T47D (cell line): ENCODE results near the gene WASF2.

ENCODE experiments used
- DNase-seq, 2 experiments: peaks; one replicate each; pipeline versions ENCODE4 v3.0.0 to v3.0.0-alpha.2; 2011 to 2012; ENCODE audit warnings: low read depth in 1 of 2, low spot score in 1 of 2
- JUND ChIP-seq: IDR thresholded peaks from 2 replicates; pipeline ENCODE4 v1.6.1; 2012; ENCODE audit warnings: low read depth
- in situ Hi-C: cut with HindIII; loops from 2 replicates; pipeline ENCODE4 v1.10.0; 2016; ENCODE audit warnings: low sequenced_read_pairs, low pct_unique_long_range_greater_than_20kb

WASF2 gene

GRCh38 chr1:27430903-27431600, 58.9 kb downstream of the WASF2 start:
- DNase-seq = peak in 1 of 2 experiments; percentile 28
- in situ Hi-C loops = no loop called here
- TF ChIP-seq JUND = no peak

GRCh38 chr1:27429029-27429425, 60.9 kb downstream of the WASF2 start:
- no peak for DNase-seq
- in situ Hi-C loops = no loop called here
- no peak for TF ChIP-seq JUND

- TF ChIP-seq JUND = no peak
- no peak for DNase-seq
- in situ Hi-C loops = no loop called here
These were observed 61.5 kb downstream of the WASF2 start for GRCh38 chr1:27428316-27429028.

- in situ Hi-C loops = no loop called here
- no peak for TF ChIP-seq JUND
These were observed 62.1 kb downstream of the WASF2 start for GRCh38 chr1:27427816-27428315.

GRCh38 chr1:27427329-27427728, 62.6 kb downstream of the WASF2 start:
- no peak for TF ChIP-seq JUND
- DNase-seq = no peak
- in situ Hi-C loops = no loop called here

More at GRCh38 chr1:27427816-27428315, 62.1 kb downstream of the WASF2 start:
- DNase-seq = no peak

GRCh38 chr1:27423709-27424108, 66.3 kb downstream of the WASF2 start:
- TF ChIP-seq JUND = no peak
- in situ Hi-C loops = no loop called here
- no peak for DNase-seq

- TF ChIP-seq JUND = no peak
- DNase-seq = no peak
- in situ Hi-C loops = no loop called here
These were observed 71.4 kb downstream of the WASF2 start for GRCh38 chr1:27418326-27419185.

- in situ Hi-C loops = no loop called here
These were observed 72.3 kb downstream of the WASF2 start for GRCh38 chr1:27417713-27418112.

GRCh38 chr1:27416387-27417111, 73.4 kb downstream of the WASF2 start:
- in situ Hi-C loops = no loop called here
- peak in 1 of 2 experiments; percentile 63 for DNase-seq
- no peak for TF ChIP-seq JUND

More at GRCh38 chr1:27417713-27418112, 72.3 kb downstream of the WASF2 start:
- no peak for DNase-seq
- no peak for TF ChIP-seq JUND

- DNase-seq = no peak
- in situ Hi-C loops = no loop called here
- no peak for TF ChIP-seq JUND
These were observed 75.9 kb downstream of the WASF2 start for GRCh38 chr1:27414091-27414490.

- in situ Hi-C loops = no loop called here
- DNase-seq = no peak
- TF ChIP-seq JUND = no peak
These were observed 77.0 kb downstream of the WASF2 start for GRCh38 chr1:27413004-27413403.

- no peak for DNase-seq
- no peak for TF ChIP-seq JUND
- in situ Hi-C loops = no loop called here
These were observed 77.5 kb downstream of the WASF2 start for GRCh38 chr1:27412502-27412901.
